Osteoblast (primary cell): ENCODE data around the gene GAGE12D. TPM values are rescaled to one million over a fixed set of nuclear protein-coding genes. Genes with fewer than 3 reads are reported as not detected.
"Not testable (repeated sequence)": the region's sequence is repeated elsewhere in the genome, so short reads cannot be mapped to it uniquely, and the experiment has no call there.

Source experiments
- DNase-seq: peaks from one replicate; pipeline ENCODE4 v3.0.0; 2011; ENCODE audit warnings: low spot score, mixed read lengths; ENCODE audit not compliant: insufficient read length; ENCODE audit errors: missing footprints
- H2AFZ ChIP-seq: 2 replicates; pipeline ENCODE4 v1.6.0; 2011; ENCODE audit warnings: mild to moderate bottlenecking, low read length
- H3K27ac ChIP-seq: 2 replicates; pipeline ENCODE4 v1.5.1; 2011; ENCODE audit warnings: mild to moderate bottlenecking, low read depth, low read length, moderate library complexity
- H3K27me3 ChIP-seq: 2 replicates; pipeline ENCODE4 v1.6.0; 2012; ENCODE audit warnings: mild to moderate bottlenecking, control low read depth, inconsistent platforms, low read length, moderate library complexity; ENCODE audit not compliant: insufficient read depth
- H3K36me3 ChIP-seq: 2 replicates; pipeline ENCODE4 v1.5.1; 2011; ENCODE audit warnings: mild to moderate bottlenecking, low read length, control low read depth, moderate library complexity; ENCODE audit not compliant: insufficient read depth
- H3K4me1 ChIP-seq: 2 replicates; pipeline ENCODE4 v1.5.1; 2011; ENCODE audit warnings: mild to moderate bottlenecking, low read length, control low read depth, moderate library complexity; ENCODE audit not compliant: insufficient read depth
- H3K4me2 ChIP-seq: 2 replicates; pipeline ENCODE4 v1.6.0; 2011; ENCODE audit warnings: mild to moderate bottlenecking, low read length; ENCODE audit not compliant: insufficient read depth
- H3K4me3 ChIP-seq: fragments of 200-600 bp; sonication (generic); 3 replicates; pipeline ENCODE4 v1.5.1; 2012; ENCODE audit warnings: mild to moderate bottlenecking, low read length, inconsistent platforms; ENCODE audit not compliant: insufficient read depth
- H3K79me2 ChIP-seq: 2 replicates; pipeline ENCODE4 v1.6.0; 2012; ENCODE audit warnings: mild to moderate bottlenecking, low read length, control low read depth, inconsistent platforms; ENCODE audit not compliant: insufficient read depth
- H3K9me3 ChIP-seq: 2 replicates; pipeline ENCODE4 v1.5.1; 2011; ENCODE audit warnings: low read depth, low read length, control low read depth
- H4K20me1 ChIP-seq: 2 replicates; pipeline ENCODE4 v1.6.0; 2012; ENCODE audit warnings: mild to moderate bottlenecking, low read length, control low read depth; ENCODE audit not compliant: insufficient read depth
- small RNA-seq: library from RNA; depleted of rRNA; stranded (forward); fragments of <200 nt; gene quantifications from one replicate; pipeline ENCODE3, GENCODE V24; 2012
- total RNA-seq: library from RNA; depleted of rRNA; stranded (reverse); fragments of >200 nt; gene quantifications from 2 replicates; pipeline ENCODE4 v1.2.3, GENCODE V29; 2012

The GAGE12D gene
- total RNA-seq, 1 donor = not detected

DNA sequence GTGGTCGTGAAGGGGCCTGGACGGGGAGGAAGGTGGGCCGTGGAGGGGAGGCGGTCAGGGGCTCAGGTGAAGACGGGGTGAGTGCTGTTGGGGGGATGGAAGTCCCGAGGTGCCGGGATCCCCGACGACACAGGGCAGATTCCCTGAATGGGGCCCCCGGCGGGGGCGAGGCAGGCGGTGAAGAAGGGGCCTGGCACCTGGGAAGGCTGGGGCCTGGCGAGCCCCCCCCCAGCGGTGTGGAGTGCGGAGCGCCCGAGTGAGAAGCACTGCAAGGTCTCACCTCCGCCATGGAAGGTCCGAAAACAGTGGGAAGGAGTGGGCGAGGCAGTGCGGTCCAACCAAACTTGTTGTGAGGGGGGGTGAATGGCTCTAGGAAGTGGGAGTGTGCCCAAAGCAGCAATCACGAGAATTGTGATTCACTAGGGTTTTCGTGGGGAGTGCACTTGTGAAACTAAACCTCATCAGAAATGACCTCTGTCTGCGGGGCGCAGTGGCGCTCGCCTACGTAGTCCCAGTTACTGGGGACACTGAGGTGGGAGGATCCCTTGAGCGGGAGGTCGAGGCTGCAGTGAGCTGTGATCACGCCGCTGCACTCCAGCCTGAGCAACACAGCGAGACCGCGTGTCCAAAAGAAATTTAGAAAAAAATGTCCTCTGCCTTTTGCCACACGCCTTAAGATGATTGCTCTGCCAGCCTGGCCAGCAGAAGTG, 48.4 kb downstream of the GAGE12D start:
- DNase-seq, H3K4me1 ChIP-seq, H3K79me2 ChIP-seq, H3K27ac ChIP-seq, H3K36me3 ChIP-seq, H3K4me3 ChIP-seq, H3K9me3 ChIP-seq, H4K20me1 ChIP-seq, H2AFZ ChIP-seq, H3K27me3 ChIP-seq, H3K4me2 ChIP-seq: not testable (repeated sequence)

- H3K9me3 ChIP-seq, H2AFZ ChIP-seq, H3K79me2 ChIP-seq, H3K4me1 ChIP-seq, H3K4me3 ChIP-seq, H3K27me3 ChIP-seq, H3K4me2 ChIP-seq, H4K20me1 ChIP-seq, H3K36me3 ChIP-seq, H3K27ac ChIP-seq, DNase-seq: not testable (repeated sequence)
Measured at GRCh38 chrX:49590488-49590887, 49.0 kb downstream of the GAGE12D start.

Small RNA genes within 50 kb of the gene (small RNA-seq; reads per million reads assigned to genes)
- gene GAGE12B = not detected

Other genes starting within 250 kb of the GAGE12D start
- gene GAGE10, start 238.1 kb upstream of the GAGE12D start, total RNA-seq = not detected in 2 replicates
- not detected in 2 replicates for gene GAGE12J, start 219.7 kb upstream of the GAGE12D start, total RNA-seq
- gene GAGE13, start 210.2 kb upstream of the GAGE12D start, total RNA-seq = not detected in 2 replicates
- not detected in 2 replicates for gene GAGE12C, start 9.6 kb upstream of the GAGE12D start, total RNA-seq
- not detected in 2 replicates for gene GAGE12E, start 9.6 kb downstream of the GAGE12D start, total RNA-seq
- not detected in 2 replicates for gene GAGE12F, start 19.1 kb downstream of the GAGE12D start, total RNA-seq
- gene GAGE12G, start 28.7 kb downstream of the GAGE12D start, total RNA-seq = not detected in 2 replicates
- gene GAGE12H, start 38.2 kb downstream of the GAGE12D start, total RNA-seq = not detected in 2 replicates
- not detected in 2 replicates for gene GAGE2A, start 47.8 kb downstream of the GAGE12D start, total RNA-seq
- not detected in 2 replicates for gene GAGE1, start 57.3 kb downstream of the GAGE12D start, total RNA-seq
- not detected in 2 replicates for gene PAGE1, start 154.3 kb downstream of the GAGE12D start, total RNA-seq